Mesodermal cell (in vitro differentiated cells): ENCODE measurements around the gene NNMT.

ENCODE experiments used
- H3K27ac ChIP-seq: 2 replicates; pipeline ENCODE4 v1.7.0; 2013; ENCODE audit warnings: mild to moderate bottlenecking, low read depth, low read length, moderate library complexity; ENCODE audit not compliant: severe bottlenecking
- H3K36me3 ChIP-seq: 2 replicates; pipeline ENCODE4 v1.7.1; 2013; ENCODE audit warnings: mild to moderate bottlenecking, low read length, moderate library complexity; ENCODE audit not compliant: control insufficient read depth, insufficient read depth
- H3K4me1 ChIP-seq: one replicate; pipeline ENCODE4 v1.7.1; 2013; ENCODE audit warnings: mild to moderate bottlenecking, low read length; ENCODE audit not compliant: insufficient read depth, control insufficient read depth, poor library complexity, severe bottlenecking
- H3K4me3 ChIP-seq: 2 replicates; pipeline ENCODE4 v1.7.0; 2013; ENCODE audit warnings: low read length, control low read depth, mild to moderate bottlenecking; ENCODE audit not compliant: insufficient read depth, poor library complexity, severe bottlenecking; ENCODE audit errors: extremely low read depth
- H3K9me3 ChIP-seq: 2 replicates; pipeline ENCODE4 v1.7.1; 2013; ENCODE audit warnings: mild to moderate bottlenecking, low read length, moderate library complexity; ENCODE audit not compliant: control insufficient read depth
- WGBS, 2 experiments: methylation state at CpG; one replicate each; pipeline ENCODE4 v1.1.5; 2013; ENCODE audit warnings: missing lambda C conversion rate in 2 of 2; ENCODE audit not compliant: insufficient coverage in 2 of 2; 5-methylcytosine and 5-hydroxymethylcytosine counted together

The NNMT gene

DNA sequence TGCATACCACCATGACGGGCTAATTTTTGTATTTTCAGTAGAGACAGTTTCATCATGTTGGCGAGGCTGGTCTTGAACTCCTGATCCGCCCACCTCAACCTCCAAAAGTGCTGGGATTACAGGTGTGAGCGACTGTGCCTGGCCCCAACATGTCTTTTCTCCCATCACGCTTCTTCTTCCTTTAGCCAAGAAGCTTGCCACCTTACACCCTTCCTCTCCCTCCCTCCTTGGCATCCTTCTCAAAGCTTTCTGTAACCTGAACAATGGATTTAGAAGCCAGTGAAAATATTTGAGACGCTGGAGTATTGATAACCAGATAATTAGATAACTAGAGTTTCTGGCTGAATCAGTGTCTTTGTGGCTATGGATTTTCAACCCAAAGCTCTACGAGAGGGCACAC is 11.3 kb upstream of the NNMT start:
- Histone ChIP-seq H3K27ac (no peak overlapping the region), H3K9me3 (no peaks in the 10 kb centered on the region), H3K36me3 (no peaks in the 10 kb centered on the region), H3K4me3 (no peak overlapping the region), H3K4me1 (peaks cover 53% of the 10 kb centered on the region)
- WGBS, 2 experiments = 89 to 94% methylated on average over 5 to 7 of the region's 7 CpGs

DNA sequence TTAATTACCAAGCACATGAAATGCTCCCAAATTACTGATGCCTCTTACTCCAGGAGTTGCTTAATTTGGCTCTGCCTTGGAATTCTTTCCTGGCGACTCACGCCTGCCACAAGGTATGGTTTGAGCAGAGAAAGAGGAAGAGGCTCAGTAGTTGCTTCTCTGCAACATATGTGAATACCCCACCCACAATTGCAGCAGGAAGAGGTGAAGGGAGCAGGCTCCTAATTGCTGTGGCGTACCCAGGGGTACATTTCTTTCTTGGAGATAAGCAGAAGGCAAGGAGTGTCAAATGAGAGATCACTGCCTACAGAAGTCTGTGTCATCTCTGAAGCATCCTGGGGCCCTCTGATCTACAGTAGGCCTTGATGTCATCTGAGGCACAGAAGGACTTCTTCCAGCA is 10.6 kb upstream of the NNMT start:
- no peaks in the 10 kb centered on the region for H3K9me3 ChIP-seq
- H3K27ac ChIP-seq = peak overlapping the region; percentile 17
- H3K4me1 ChIP-seq = peaks cover 53% of the 10 kb centered on the region
- WGBS, 2 experiments = 71 to 74% methylated on average over 1 to 3 of the region's 3 CpGs
- H3K36me3 ChIP-seq = no peaks in the 10 kb centered on the region
- H3K4me3 ChIP-seq = no peak overlapping the region

DNA sequence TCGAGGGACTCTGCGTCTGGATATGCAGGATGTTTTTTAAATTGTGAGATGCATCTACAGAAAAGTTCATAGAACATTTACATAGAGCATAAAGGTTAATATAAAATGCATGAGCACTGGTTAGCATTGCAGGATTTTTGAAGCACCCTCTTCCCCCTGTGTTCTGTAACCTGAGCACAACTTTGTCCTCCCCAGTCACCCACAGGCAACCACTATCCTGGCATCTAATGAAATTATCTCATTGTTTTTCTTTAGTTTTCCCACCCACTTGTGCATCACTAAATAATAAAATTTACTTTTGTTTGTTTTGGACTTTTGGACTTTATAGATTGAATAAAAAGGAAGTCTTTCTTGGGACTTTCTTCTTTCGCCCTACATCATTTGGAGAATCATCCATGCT is 10.0 kb upstream of the NNMT start:
- WGBS, 2 experiments = no CpG with 5 or more reads among the region's 3 CpGs
- Histone ChIP-seq H3K4me1 (peaks cover 54% of the 10 kb centered on the region), H3K4me3 (no peak overlapping the region), H3K36me3 (no peaks in the 10 kb centered on the region), H3K27ac (no peak overlapping the region), H3K9me3 (no peaks in the 10 kb centered on the region)

DNA sequence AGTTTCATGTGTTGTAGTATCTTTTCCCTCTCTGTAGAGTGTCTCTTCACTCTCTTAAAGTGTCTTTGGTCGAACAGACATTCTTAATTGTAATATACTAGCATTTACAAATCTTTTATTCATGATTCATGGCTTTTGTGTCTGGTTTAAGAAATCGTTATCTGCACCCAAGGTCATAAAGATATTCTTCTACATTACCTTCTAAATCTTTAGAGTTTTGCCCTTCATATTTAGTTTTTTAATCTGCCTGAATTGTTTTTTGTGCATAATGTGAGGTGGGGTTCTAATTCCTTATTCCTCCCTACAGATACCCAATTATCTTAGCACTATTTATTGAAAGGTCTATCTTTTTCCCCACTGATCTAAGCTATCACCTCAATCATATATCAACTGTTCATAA is 9.0 kb upstream of the NNMT start:
- no peaks in the 10 kb centered on the region for H3K9me3 ChIP-seq
- no peak overlapping the region for H3K27ac ChIP-seq
- WGBS, 2 experiments = no CpG with 5 or more reads among the region's 2 CpGs
- no peak overlapping the region for H3K4me3 ChIP-seq
- H3K36me3 ChIP-seq = no peaks in the 10 kb centered on the region
- H3K4me1 ChIP-seq = peaks cover 55% of the 10 kb centered on the region

DNA sequence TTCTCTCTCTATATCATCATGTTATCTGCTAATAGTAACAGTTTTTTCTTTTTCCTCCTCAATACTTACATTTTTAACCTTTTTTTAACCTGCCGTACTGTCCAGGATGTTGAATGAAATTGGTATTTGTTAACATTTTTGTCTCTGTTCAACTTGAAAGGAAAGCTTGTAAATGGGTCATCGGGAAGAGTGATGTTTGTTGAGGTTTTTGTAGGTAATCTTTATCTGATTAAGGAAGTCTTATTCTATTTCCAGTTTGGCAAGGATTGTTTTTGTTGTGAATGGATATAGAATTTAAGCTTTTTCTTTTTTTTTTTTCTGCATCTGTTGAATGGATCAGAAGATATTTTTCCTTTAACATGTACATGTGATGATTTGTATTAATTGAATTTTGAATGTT is 8.1 kb upstream of the NNMT start:
- Histone ChIP-seq H3K9me3 (no peaks in the 10 kb centered on the region), H3K36me3 (no peaks in the 10 kb centered on the region), H3K4me1 (peaks cover 54% of the 10 kb centered on the region), H3K4me3 (no peak overlapping the region), H3K27ac (no peak overlapping the region)
- WGBS, 2 experiments = 79 to 100% methylated on average over 1 of the region's 2 CpGs

DNA sequence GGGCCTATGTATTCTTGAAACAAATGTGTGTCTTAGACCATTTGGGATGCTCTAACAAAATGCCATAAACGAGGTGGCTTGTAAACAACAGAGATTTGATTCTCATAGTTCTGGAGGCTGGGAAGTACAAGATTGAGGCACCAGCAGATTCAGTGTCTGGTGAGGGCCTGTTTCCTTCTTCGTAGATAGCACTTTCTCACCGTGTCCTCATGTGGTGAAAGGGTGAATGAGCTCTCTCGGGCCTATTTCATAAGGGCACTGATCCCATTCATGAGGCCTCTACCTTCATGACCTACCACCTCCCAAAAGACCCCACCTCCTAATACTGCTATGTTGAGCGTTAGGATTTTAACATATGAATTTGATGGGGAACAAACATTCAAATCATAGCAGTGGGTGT is 6.4 kb upstream of the NNMT start:
- Histone ChIP-seq H3K27ac (no peak overlapping the region), H3K4me1 (peaks cover 57% of the 10 kb centered on the region), H3K9me3 (no peaks in the 10 kb centered on the region), H3K4me3 (no peak overlapping the region), H3K36me3 (no peaks in the 10 kb centered on the region)
- WGBS, 2 experiments = 92% methylated on average over 1 to 2 of the region's 5 CpGs

DNA sequence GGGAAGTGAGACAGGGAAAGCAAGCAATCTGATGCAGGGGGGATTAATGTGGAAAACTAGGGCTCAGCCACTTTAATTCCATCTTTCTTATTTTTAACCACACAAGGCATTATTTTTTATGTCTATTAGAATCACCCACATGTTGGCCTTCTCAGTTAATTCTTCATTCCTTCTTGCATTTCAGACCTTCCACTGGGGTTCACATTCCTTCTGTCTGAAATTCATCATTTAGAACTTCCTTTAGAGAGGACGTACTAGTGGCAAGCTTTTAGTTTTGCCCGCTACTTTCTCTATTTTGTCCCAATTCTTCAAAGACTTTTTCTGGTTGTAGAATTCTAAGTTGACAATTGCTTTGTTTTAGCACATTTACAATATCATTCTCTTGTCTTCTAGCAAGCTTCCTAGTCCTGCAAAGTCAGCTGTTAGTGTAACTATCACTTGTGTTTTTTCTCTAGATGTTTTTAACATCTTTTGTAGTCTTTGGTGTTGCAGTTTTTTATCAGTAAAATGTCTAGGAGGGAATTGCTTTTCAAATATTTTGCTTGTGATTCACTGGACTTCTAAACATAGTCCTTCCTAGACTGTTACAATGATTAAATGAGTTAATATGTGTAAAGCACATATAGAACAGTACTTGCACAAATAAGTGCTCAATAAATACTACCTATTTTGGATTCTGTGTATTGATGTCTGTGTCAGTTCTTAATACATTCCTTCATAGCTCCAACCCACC is 5.5 kb upstream of the NNMT start:
- H3K4me1 ChIP-seq = peaks cover 51% of the 10 kb centered on the region
- 78% methylated on average over 2 of the region's 2 CpGs; no CpG with 5 or more reads in 1 of the 2 experiments for WGBS, 2 experiments
- peak overlapping the region; percentile 86 for H3K27ac ChIP-seq
- H3K9me3 ChIP-seq = no peaks in the 10 kb centered on the region
- H3K36me3 ChIP-seq = no peaks in the 10 kb centered on the region
- no peak overlapping the region for H3K4me3 ChIP-seq

DNA sequence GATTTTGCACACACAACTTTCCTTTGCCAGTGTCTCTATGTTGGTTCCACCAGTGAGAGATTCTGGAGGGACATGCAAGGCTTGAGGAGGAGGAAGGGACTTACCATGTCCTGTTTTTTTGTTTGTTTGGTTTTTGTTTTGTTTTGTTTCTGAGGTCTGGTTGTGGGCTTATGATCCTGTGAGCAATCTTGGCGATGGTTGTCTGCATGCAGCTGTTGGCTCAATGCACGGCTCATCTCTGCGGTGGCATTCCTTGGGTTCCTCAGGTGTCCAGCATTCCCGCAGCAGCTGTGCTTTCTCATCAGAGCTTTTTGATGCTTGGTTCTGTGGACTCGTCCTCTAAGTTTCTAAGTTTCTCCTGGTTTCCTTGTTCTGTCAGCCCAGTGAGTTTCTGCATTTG is 4.8 kb upstream of the NNMT start:
- H3K4me3 ChIP-seq = no peak overlapping the region
- H3K4me1 ChIP-seq = peaks cover 51% of the 10 kb centered on the region
- H3K36me3 ChIP-seq = no peaks in the 10 kb centered on the region
- no peaks in the 10 kb centered on the region for H3K9me3 ChIP-seq
- peak overlapping the region; percentile 86 for H3K27ac ChIP-seq
- 80 to 87% methylated on average over 5 of the region's 5 CpGs for WGBS, 2 experiments

DNA sequence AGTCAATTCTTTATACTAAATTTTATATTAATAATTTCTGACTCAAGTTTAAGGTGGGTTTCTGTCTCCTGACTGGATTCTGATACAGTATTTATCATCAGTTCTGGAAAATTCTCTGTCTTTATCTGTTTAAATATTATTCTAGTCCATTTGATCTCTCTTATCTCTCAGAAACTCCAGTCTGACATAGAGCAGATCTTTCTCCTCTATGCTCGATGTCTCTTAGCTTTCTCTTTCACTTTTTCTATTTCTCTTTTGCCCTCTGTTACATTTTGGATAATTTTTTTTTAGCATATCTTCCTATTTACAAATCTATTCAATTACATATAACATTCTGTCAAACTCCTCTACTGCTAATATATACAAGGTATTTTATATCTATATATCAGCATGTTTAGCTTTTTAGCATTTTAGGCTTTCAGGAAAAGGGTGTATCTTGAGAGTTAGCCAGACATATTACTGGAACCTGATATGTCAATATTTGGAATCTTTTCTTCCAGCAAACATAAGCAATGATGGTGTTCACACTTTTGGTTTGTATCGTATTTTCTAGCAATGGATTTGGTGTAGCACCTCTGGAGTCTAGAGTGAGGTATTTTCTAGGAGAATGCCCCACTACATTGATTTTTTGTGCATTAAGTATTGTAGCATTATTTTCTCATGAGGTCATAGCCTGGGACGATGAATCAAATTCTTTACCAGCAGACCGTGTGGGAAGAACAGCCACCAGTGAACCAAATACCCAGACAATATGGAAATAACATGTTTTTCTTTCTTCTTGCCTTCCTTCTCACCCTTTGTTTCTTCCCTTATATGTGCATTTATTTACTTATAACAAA is 4.1 kb upstream of the NNMT start:
- H3K4me3 ChIP-seq = no peak overlapping the region
- WGBS, 2 experiments = 62 to 100% methylated on average over 1 to 4 of the region's 4 CpGs
- no peaks in the 10 kb centered on the region for H3K36me3 ChIP-seq
- H3K27ac ChIP-seq = peak overlapping the region; percentile 86
- no peaks in the 10 kb centered on the region for H3K9me3 ChIP-seq
- peaks cover 51% of the 10 kb centered on the region for H3K4me1 ChIP-seq

DNA sequence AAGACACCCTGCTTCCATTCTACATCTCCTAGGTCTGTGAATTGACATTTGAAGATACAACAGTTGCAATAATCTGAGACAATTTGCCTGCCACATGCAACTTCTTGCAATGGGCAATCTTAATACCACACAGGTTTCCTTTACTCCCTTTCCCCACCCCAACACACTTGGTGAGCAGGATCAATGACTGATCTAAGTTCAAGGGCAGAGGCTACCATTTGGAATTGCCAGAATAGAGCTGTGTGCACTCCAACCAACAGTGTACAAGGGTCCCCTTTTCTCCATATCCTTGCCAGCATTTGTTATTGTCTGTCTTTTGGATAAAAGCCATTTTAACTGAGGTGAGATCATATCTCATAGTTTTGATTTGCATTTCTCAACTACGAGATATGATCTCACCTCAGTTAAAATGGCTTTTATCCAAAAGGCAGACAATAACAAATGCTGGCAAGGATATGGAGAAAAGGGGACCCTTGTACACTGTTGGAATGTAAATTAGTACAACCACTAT is 2.9 kb upstream of the NNMT start:
- peaks cover 1% of the 10 kb centered on the region for H3K36me3 ChIP-seq
- no peak overlapping the region for H3K4me3 ChIP-seq
- peaks cover 51% of the 10 kb centered on the region for H3K4me1 ChIP-seq
- no peaks in the 10 kb centered on the region for H3K9me3 ChIP-seq
- no CpG with 5 or more reads among the region's 1 CpG for WGBS, 2 experiments
- peak overlapping the region; percentile 86 for H3K27ac ChIP-seq
